Measurements from ENCODE around the gene RUFY2.

GRCh38 chr10:68359189-68359588 lies 47.9 kb downstream of the RUFY2 start:
- TF ChIP-seq CTCF (IDR thresholded peaks at IDR 0.05) (no peak), POLR2A (IDR thresholded peaks at IDR 0.05) (no peak)

Data from Peyer's patch (tissue), 4 donors.